Measurements from ENCODE around the gene COL4A2.

The COL4A2 gene

GRCh38 chr13:110377178-110377825 lies 70.2 kb downstream of the COL4A2 start:
- TF ChIP-seq CTCF (IDR thresholded peaks at IDR 0.05; ENCODE audit: insufficient read depth, low read length, missing control alignments) = no peak
- no peak overlapping the region for H3K4me3 ChIP-seq (ENCODE audit: low read depth, low read length)
- DNase-seq (ENCODE audit: low read depth, low spot score) = no peak
- CTCF ChIA-PET = interaction anchor here (1.7 kb wide), 1 partner anchor 64 kb away, joined by 3 read pairs; no protein-coding TSS in a partner anchor
- POLR2A ChIA-PET = no interaction called here

GRCh38 chr13:110377826-110378201 lies 70.7 kb downstream of the COL4A2 start:
- DNase-seq (ENCODE audit: low read depth, low spot score) = no peak
- no peak overlapping the region for H3K4me3 ChIP-seq (ENCODE audit: low read depth, low read length)
- no peak for TF ChIP-seq CTCF (IDR thresholded peaks at IDR 0.05; ENCODE audit: insufficient read depth, low read length, missing control alignments)
- ChIA-PET POLR2A (interaction anchor here (0.7 kb wide), 1 partner anchor 58 kb away, joined by 5 read pairs; no protein-coding TSS in a partner anchor), CTCF (interaction anchor here (1.7 to 2.9 kb wide), 2 partner anchors 11 to 65 kb away, joined by 3 to 12 read pairs; no protein-coding TSS in a partner anchor)

- no peak for TF ChIP-seq CTCF (IDR thresholded peaks at IDR 0.05; ENCODE audit: insufficient read depth, low read length, missing control alignments)
- ChIA-PET CTCF (interaction anchor here (0.7 to 2.9 kb wide), 5 partner anchors 9 to 32 kb away, joined by 3 to 12 read pairs (median 4); no protein-coding TSS in a partner anchor), POLR2A (interaction anchor here (1.3 to 1.8 kb wide), 4 partner anchors 9 to 73 kb away, joined by 3 to 7 read pairs (median 6); partner anchors contain the start of genes COL4A1 and COL4A2)
- DNase-seq (ENCODE audit: low read depth, low spot score) = no peak
- H3K4me3 ChIP-seq (ENCODE audit: low read depth, low read length) = no peak overlapping the region
These were observed 72.3 kb downstream of the COL4A2 start for GRCh38 chr13:110379358-110379757.

GRCh38 chr13:110379905-110380341 lies 72.8 kb downstream of the COL4A2 start:
- TF ChIP-seq CTCF (IDR thresholded peaks at IDR 0.05; ENCODE audit: insufficient read depth, low read length, missing control alignments) = no peak
- DNase-seq (ENCODE audit: low read depth, low spot score) = no peak
- H3K4me3 ChIP-seq (ENCODE audit: low read depth, low read length) = no peak overlapping the region
- CTCF ChIA-PET = interaction anchor here (0.8 to 2.9 kb wide), 4 partner anchors 9 to 32 kb away, joined by 3 to 12 read pairs (median 8); no protein-coding TSS in a partner anchor
- POLR2A ChIA-PET = interaction anchor here (0.9 to 1.8 kb wide), 6 partner anchors 8 to 74 kb away, joined by 3 to 7 read pairs (median 4); partner anchors contain the start of genes COL4A1 and COL4A2

DNA sequence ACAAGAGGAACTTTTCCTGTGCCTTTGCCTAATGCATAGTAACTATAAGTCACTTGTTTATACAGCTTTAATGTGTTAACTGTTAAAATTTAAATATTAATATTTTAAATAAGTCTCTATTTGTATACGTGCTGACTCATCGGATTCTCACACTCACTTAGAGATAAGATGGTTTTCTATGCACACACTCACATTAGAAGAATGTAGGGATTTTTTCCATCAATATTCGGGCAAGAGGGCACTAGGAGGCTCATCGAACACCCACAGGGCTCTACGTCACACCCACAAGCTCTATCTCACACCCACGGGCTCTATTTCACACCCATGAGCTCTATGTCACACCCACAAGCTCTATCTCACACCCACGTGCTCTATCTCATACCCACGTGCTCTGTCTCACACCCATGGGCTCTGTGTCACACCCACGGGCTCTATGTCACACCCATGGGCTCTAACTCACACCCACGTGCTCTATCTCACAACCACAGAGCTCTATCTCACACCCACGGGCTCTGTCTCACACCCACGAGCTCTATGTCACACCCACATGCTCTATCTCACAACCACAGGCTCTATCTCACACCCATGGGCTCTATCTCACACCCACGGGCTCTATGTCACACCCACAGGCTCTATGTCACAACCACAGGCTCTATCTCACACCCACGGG lies 73.4 kb downstream of the COL4A2 start:
- ChIA-PET POLR2A (interaction anchor here (0.9 to 1.8 kb wide), 6 partner anchors 8 to 74 kb away, joined by 3 to 7 read pairs (median 4); partner anchors contain the start of genes COL4A1 and COL4A2), CTCF (interaction anchor here (1.7 to 2.9 kb wide), 3 partner anchors 8 to 31 kb away, joined by 4 to 12 read pairs (median 11); no protein-coding TSS in a partner anchor)
- DNase-seq (ENCODE audit: low read depth, low spot score) = peak; percentile 82
- no peak for TF ChIP-seq CTCF (IDR thresholded peaks at IDR 0.05; ENCODE audit: insufficient read depth, low read length, missing control alignments)
- H3K4me3 ChIP-seq (ENCODE audit: low read depth, low read length) = no peak overlapping the region

DNA sequence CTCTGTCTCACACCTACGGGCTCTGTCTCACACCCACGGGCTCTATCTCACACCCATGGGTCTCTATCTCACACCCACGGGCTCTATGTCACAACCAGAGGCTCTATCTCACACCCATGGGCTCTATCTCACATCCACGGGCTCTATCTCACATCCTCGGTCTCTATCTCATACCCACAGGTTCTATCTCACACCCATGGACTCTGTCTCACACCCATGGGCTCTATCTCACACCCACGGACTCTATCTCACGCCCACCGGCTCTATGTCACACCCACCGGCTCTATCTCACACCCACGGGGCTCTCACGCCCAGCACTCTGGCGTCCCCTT lies 73.9 kb downstream of the COL4A2 start:
- ChIA-PET POLR2A (interaction anchor here (0.9 to 1.8 kb wide), 4 partner anchors 7 to 75 kb away, joined by 3 to 7 read pairs (median 5); partner anchors contain the start of genes COL4A1 and COL4A2), CTCF (interaction anchor here (1.7 to 2.9 kb wide), 3 partner anchors 8 to 31 kb away, joined by 4 to 12 read pairs (median 11); no protein-coding TSS in a partner anchor)
- no peak overlapping the region for H3K4me3 ChIP-seq (ENCODE audit: low read depth, low read length)
- TF ChIP-seq CTCF (IDR thresholded peaks at IDR 0.05; ENCODE audit: insufficient read depth, low read length, missing control alignments) = no peak
- no peak for DNase-seq (ENCODE audit: low read depth, low spot score)

All from AG04449 (cell line).